ENCODE measurements around the gene TRIM66.

The TRIM66 gene

DNA sequence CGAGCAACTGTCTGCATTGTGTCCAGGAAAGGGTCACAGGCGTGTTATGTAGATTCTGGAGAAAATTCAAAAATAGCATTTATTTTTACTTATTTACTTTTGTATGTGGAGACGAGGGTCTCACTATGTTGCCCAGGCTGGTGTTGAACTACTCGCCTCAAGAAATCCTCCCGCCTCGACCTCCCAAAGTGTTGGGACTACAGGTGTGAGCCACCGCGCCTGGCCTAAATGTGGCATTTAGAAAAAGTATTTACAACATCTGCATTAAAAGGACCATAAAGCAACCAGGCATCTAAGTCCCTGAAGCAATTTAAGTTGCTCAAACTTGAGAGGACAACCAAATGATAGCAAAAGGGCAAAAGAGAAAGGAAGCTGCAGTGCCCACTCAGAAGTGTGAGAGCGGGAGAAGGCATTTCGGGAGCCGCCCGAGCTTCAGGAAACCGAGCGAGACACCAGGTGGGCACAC, 595 bp downstream of the TRIM66 start:
- TF ChIP-seq, protein P1, sequence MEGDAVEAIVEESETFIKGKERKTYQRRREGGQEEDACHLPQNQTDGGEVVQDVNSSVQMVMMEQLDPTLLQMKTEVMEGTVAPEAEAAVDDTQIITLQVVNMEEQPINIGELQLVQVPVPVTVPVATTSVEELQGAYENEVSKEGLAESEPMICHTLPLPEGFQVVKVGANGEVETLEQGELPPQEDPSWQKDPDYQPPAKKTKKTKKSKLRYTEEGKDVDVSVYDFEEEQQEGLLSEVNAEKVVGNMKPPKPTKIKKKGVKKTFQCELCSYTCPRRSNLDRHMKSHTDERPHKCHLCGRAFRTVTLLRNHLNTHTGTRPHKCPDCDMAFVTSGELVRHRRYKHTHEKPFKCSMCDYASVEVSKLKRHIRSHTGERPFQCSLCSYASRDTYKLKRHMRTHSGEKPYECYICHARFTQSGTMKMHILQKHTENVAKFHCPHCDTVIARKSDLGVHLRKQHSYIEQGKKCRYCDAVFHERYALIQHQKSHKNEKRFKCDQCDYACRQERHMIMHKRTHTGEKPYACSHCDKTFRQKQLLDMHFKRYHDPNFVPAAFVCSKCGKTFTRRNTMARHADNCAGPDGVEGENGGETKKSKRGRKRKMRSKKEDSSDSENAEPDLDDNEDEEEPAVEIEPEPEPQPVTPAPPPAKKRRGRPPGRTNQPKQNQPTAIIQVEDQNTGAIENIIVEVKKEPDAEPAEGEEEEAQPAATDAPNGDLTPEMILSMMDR (IDR thresholded peaks at IDR 0.05; ENCODE audit: low read depth, low read length), result no peak
- TF ChIP-seq POLR2A (IDR thresholded peaks at IDR 0.05; ENCODE audit: extremely low read depth, insufficient read length) (no peak), MYC (IDR thresholded peaks at IDR 0.05; ENCODE audit: low read depth, low read length) (no peak)
- TF ChIP-seq, protein P2, sequence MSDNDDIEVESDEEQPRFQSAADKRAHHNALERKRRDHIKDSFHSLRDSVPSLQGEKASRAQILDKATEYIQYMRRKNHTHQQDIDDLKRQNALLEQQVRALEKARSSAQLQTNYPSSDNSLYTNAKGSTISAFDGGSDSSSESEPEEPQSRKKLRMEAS (IDR thresholded peaks at IDR 0.05; ENCODE audit: low read depth, low read length), result no peak
- DNase-seq (ENCODE audit: low read depth), result no peak

DNA sequence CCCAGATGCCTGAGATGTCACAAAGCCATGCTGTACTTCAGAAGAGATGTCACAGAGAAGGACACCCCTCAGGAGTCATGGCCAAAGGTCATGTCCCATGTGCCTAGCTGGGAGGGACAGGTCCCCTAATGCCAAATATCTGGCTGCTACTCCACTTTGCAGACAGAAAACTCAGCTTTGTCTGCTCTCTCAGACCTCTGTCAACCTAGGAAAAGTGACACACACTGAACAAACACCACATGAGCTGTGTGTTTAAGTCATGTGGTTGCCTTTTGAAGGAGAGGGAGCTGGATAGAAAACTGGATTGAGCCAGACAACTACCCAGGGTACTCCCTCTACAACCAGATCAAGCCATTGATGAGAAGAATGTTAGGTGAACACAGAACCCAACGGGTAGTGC, 3.5 kb downstream of the TRIM66 start:
- TF ChIP-seq MYC (IDR thresholded peaks at IDR 0.05; ENCODE audit: low read depth, low read length) (no peak), POLR2A (IDR thresholded peaks at IDR 0.05; ENCODE audit: extremely low read depth, insufficient read length) (no peak)
- TF ChIP-seq, protein P1 (IDR thresholded peaks at IDR 0.05; ENCODE audit: low read depth, low read length), result no peak
- TF ChIP-seq, protein P2 (IDR thresholded peaks at IDR 0.05; ENCODE audit: low read depth, low read length), result no peak
- no peak for DNase-seq (ENCODE audit: low read depth)
- no peak overlapping the region for H3K4me3 ChIP-seq (ENCODE audit: low read depth, low read length)

More for the DNA sequence above, 595 bp downstream of the TRIM66 start:
- peak overlapping the region; percentile 98 for H3K4me3 ChIP-seq (ENCODE audit: low read depth, low read length)

DNA sequence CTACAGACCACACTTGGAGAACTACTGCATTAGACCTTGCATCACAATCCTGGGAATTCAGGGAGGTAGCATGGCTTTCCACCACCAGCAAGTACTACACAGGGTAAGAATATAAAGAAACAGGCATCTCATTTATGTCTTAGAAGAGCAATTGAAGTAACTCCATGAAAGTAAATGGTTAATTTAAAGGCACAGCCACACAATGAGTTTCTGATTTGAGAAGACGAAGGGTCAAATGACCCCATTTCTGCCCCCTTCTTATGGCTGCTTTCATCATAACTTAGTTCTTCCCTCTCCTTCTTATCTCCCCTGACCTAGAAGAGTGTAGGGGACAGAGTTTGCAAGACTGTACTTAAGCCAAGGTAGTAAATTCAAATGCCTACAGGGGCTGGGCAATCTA, 6.0 kb downstream of the TRIM66 start:
- no peak overlapping the region for H3K4me3 ChIP-seq (ENCODE audit: low read depth, low read length)
- TF ChIP-seq MYC (IDR thresholded peaks at IDR 0.05; ENCODE audit: low read depth, low read length) (no peak), POLR2A (IDR thresholded peaks at IDR 0.05; ENCODE audit: extremely low read depth, insufficient read length) (no peak)
- TF ChIP-seq, protein P2 (IDR thresholded peaks at IDR 0.05; ENCODE audit: low read depth, low read length), result no peak
- TF ChIP-seq, protein P1 (IDR thresholded peaks at IDR 0.05; ENCODE audit: low read depth, low read length), result no peak
- no peak for DNase-seq (ENCODE audit: low read depth)

DNA sequence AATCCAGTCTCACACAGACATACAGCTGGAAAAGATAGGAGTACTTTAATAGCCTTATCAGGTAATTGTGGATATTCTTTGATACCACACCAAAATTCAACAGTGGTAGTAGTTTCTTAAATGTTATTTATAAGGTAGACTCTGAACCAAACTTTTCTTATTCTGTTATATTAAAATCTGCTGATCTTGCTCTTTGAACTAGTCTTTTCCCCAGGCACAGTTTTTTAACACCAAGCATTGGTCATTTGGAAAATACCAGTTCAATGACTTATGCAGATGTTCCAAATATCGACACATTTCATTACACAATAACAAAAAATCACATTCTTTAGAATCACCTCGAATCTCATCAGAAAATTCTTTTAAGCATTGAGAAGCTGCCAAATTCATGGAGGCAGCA, 7.6 kb downstream of the TRIM66 start:
- no peak for DNase-seq (ENCODE audit: low read depth)
- no peak overlapping the region for H3K4me3 ChIP-seq (ENCODE audit: low read depth, low read length)
- TF ChIP-seq, protein P2 (IDR thresholded peaks at IDR 0.05; ENCODE audit: low read depth, low read length), result no peak
- no peak for TF ChIP-seq POLR2A (IDR thresholded peaks at IDR 0.05; ENCODE audit: extremely low read depth, insufficient read length)
- no peak for TF ChIP-seq MYC (IDR thresholded peaks at IDR 0.05; ENCODE audit: low read depth, low read length)
- TF ChIP-seq, protein P1 (IDR thresholded peaks at IDR 0.05; ENCODE audit: low read depth, low read length), result no peak

DNA sequence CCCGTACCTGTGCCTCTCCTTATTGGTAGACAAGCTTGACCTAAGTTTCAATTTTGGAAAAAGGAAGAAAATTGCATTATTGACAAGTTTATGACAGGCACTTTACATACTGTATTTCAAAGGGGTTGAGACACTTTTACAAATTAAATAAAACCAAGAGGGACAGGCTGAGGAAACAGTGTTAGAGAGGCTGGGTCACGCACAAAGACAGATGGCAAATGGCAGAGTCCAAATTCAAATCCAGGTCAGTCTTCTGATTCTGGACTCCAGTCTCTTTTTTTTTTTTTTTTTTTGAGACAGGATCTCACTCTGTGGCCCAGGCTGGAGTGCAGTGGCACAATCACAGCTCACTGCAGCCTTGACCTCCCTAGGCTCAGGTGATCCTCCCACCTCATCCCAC, 10.1 kb downstream of the TRIM66 start:
- no peak overlapping the region for H3K4me3 ChIP-seq (ENCODE audit: low read depth, low read length)
- DNase-seq (ENCODE audit: low read depth), result no peak
- TF ChIP-seq POLR2A (IDR thresholded peaks at IDR 0.05; ENCODE audit: extremely low read depth, insufficient read length) (no peak), MYC (IDR thresholded peaks at IDR 0.05; ENCODE audit: low read depth, low read length) (no peak)
- TF ChIP-seq, protein P2 (IDR thresholded peaks at IDR 0.05; ENCODE audit: low read depth, low read length), result no peak
- TF ChIP-seq, protein P1 (IDR thresholded peaks at IDR 0.05; ENCODE audit: low read depth, low read length), result no peak

All from NB4 (cell line).